Heart left ventricle (tissue), 13 donors: Measurements from ENCODE around the gene GNPDA1.

Experiments used
- CTCF ChIP-seq, 12 donors: fragments of 200-600 bp; sonication (generic) in 4 of 12; IDR thresholded peaks; one replicate each; pipeline versions ENCODE4 v1.5.0 to v1.8.0; 2018 to 2022; ENCODE audit warnings: antibody characterized with exemption in 12 of 12, mild to moderate bottlenecking in 5 of 12
- POLR2A ChIP-seq, 2 donors: fragments of 450-650 bp; IDR thresholded peaks; one replicate each; pipeline ENCODE4 v1.6.1; 2017; ENCODE audit warnings: antibody characterized with exemption in 2 of 2, mild to moderate bottlenecking in 2 of 2, moderate library complexity in 2 of 2
- donor health status: ischemic (EF 13 %, LVEDD 7.1; RV severe dilation, severe dysfunction).
- donor health status: DM: no; HTN: yes; CAD: no.
- donor health status: DM: no; HTN: no; CAD: no.
- donor health status: ischemic (EF 25% LVEDD 6.9; RV normal size, moderate dysfunction).
- donor health status: ischemic (EF 25% LVEDD 5.7; RV mildly dilated, moderate dysfunction).
- donor health status: ischemic (EF 35%, LVEDD 5.7; RV mildly dilated, moderate dysfunction).
- donor health status: nonischemic (EF 11% LVEDD 7.7; RV severe dilation, severe dysfunction).
- donor health status: DM: yes; HTN: yes; CAD: no.
- donor health status: PGD.
- donor health status: ischemic (EF 29% LVEDD 5.4; RV normal size, mild dysfunction).
- donor health status: nonischemic (EF 23%, LVEDD 6.1; RV moderate dilation, normal function).

GRCh38 chr5:142034994-142035393, 22.2 kb upstream of the GNPDA1 start:
- no peak for TF ChIP-seq CTCF (IDR thresholded peaks at IDR 0.05)
- no peak for TF ChIP-seq POLR2A (IDR thresholded peaks at IDR 0.05)
